Hematopoietic multipotent progenitor cell treated with erythropoietin and hydrocortisone succinate and interleukin-3 and kit ligand, for 4 days (in vitro differentiated cells): Measurements from ENCODE around the gene CHST15.
A peak's percentile ranks its signal among the peaks of the same experiment; 100 is the strongest.
"Not testable (repeated sequence)": the region's sequence is repeated elsewhere in the genome, so short reads cannot be mapped to it uniquely, and the experiment has no call there.

Experiments
- DNase-seq: peaks from one replicate; pipeline ENCODE4 v3.0.0-alpha.2; 2015

Gene CHST15

DNA sequence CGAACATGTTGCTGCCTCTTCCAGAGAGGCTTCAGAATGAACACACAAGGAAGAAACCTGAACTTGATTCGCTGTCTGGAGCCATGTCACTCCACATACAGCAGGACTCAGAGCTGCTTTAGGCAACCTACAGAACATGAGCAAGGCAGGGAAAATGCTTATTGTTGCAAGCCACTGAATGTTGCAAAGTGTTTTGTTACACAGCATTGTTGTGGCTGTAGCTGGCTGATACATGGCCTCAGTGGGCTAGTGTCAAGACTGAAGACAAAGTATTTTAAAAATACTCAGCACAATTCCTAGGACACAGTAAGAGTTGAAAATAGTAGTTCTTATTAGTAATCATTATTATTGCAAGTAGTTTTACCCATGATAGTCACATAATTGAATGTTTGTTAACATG, 3.1 kb upstream of the CHST15 start:
- DNase-seq: no peak

GRCh38 chr10:124095801-124096200, 2.4 kb upstream of the CHST15 start:
- not testable (repeated sequence) for DNase-seq

GRCh38 chr10:124095096-124095495, 1.7 kb upstream of the CHST15 start:
- no peak for DNase-seq

DNA sequence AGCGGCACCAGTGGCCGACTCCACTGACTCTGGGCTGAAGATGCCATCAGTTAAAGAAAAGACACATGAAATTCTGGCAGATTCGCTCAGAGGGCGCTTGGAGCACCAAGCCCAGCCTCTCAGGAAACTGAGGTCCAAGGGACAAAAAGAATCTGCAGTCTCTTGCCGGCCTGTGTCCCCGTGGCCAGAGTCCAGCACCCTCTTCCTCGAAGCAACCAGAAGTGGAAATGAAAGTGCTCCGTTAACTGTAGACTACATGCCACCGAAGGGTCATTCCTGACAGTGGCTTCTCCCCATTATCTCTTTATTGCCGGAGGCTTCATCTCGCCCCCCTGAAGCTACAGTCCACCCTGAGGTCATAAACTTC, 1.0 kb upstream of the CHST15 start:
- DNase-seq: no peak

DNA sequence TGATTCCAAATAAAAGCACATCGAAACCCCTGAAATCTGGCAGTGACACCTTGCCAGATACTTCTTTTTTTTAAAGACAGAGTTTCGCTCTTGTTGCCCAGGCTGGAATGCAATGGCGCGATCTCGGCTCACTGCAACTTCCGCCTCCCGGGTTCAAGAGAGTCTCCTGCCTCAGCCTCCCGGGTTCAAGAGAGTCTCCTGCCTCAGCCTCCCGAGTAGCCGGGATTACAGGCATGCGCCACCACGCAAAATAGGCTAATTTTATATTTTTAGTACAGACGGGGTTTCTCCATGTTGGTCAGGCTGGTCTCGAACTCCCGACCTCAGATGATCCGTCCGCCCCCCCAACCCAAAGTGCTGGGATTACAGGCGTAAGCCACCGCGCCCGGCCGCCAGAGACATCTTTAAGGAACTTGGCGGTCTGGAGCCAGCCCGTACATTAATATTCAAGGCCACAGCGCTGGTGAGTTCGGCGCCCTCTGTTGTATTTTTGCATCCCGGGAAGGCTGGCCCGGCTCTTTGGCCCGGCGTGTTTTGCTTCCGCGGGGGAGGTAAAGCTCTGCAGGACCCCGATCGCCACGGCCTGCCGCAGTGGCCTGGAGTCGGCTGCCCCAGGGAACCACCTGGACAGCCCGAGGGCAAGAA, 498 bp upstream of the CHST15 start:
- peak; percentile 38 for DNase-seq

DNA sequence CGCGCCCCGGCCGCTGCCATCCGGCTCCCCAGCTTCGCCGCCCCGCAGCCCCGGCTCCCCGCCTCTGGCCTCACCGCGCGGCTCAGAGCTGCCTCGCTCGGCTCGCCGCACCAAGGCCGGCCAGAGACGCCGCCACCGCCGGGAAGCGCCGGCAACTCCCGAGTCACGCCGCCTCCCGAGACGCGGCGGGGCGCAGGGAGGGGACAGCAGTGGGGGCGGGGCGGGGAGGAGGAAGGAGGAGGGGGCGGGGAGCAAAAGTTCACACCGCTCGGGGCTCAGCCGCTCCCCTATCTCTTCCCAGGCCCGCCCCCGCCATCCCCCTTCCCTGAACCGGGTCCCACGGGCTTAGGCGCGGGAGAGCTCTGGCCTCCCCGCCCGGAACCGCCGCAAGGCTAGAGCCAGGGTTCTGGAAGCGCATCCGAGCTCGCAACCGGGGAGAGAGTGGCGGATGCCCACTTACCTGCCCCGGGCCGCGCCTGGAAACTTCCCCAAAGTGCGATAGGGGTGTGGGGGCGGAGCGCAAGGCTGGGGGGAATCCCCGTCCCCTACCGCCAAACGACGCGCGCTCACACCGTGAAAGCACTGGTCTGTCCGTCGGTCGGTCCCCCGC, 1.0 kb downstream of the CHST15 start:
- peak; percentile 33 for DNase-seq

GRCh38 chr10:124091646-124092249, 1.6 kb downstream of the CHST15 start:
- peak; percentile 31 for DNase-seq

DNA sequence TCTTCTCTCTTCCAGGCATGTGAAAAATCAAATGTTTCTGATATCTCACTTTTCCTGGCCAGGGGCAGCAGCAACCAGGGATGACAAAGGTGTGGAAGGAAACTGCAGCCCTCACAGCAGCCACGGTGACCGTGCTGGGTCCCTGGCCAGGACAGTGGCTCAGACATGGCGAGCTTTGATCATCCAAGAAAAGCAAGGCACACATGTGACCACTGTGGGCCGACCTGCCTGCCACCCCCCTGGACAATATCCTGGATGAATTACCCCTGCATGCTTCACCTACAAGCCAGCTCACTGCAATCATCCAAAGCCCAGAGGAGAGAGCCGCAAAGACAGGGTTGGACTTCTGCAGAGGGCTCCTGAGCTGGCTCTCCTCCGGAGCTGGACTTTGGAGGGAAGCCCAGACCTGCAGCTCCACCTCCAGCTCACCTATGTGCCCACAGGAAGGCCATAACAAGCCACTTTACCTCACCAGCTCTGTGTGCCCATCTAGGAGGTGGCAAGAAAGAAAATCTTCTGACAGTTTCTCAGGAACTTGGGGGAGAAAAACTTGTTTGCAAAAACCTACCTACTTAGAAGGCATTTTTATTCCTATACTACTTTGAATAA, 2.7 kb downstream of the CHST15 start:
- no peak for DNase-seq

DNA sequence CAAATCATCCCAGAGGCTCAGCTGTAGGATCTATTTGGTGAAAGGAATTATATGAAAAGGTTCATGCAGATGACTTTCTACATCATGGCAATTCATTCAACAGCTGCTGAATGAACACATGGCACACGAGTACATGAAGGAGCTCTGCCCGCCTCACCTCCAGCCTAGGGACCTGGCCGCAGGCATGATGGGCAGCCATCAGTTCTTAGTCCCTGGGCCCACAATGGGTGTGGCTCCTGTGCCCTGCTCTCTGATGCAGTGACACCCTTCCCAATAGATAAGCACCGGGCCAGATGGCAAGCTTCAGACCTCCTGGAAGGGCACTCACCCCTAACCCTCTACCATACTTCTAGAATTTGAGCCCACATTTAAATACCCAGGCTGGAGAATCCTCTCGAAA, 3.5 kb downstream of the CHST15 start:
- DNase-seq: peak; percentile 21

DNA sequence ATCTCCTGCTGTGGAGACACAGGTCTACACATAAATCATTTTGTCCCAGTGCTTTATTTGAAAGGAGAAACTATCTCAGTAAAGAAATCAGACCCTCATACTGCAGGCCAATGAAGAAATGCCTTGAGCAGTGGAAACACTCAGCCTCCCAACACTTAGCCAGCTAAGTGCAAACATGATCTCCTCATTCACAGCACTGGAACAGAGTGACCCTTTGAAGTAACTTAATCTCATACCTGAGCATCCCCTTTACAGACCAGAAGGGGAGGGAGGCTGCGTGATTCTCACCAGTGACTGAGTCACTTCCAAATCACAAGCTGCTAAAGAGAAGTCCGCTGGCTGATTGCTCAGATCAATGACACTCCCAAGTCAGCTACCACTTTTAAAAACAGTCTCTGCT, 4.5 kb downstream of the CHST15 start:
- no peak for DNase-seq

- DNase-seq: no peak
These were observed 5.4 kb downstream of the CHST15 start for GRCh38 chr10:124087672-124088634.

DNA sequence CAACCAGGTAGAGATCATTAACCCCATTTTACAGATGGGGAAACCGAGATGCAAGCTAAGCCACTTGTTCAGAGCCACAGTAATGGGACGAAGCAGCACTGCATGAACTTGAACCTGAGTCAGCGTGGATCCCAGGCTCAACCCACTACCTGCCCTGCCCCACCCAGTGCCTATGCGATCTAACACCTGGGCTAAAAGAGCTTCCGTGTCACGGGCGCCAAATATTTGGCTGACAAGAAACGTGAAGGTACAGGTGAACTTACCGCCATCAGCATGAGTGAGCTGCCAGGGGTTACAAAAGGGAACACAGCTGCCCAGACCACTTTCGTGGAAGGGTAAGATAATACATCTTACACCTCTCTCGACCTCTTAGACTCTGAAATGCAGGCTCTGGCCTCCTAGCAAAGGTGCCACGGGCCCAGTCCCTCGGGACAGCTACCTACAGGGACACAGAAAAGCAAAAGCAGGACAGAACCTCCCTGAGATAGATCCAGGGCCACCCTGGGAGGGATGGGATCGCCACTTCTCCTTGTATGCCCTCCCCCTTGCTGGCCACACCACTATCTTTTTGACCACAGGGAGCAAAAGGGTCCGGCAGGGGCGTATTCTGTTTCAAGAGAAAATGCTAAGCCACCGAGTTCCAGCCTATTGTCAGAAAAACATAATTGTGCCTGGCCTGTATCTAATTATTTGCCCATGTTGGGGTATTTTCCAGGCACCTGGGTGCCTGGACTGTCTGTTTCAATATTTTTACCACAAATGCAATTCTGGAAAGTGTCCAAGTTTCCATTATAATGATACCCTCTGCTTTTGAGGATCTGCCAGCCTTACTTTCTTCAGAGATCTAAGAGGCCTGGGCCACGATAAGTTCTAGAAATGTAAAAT, 6.4 kb downstream of the CHST15 start:
- peak; percentile 14 for DNase-seq

DNA sequence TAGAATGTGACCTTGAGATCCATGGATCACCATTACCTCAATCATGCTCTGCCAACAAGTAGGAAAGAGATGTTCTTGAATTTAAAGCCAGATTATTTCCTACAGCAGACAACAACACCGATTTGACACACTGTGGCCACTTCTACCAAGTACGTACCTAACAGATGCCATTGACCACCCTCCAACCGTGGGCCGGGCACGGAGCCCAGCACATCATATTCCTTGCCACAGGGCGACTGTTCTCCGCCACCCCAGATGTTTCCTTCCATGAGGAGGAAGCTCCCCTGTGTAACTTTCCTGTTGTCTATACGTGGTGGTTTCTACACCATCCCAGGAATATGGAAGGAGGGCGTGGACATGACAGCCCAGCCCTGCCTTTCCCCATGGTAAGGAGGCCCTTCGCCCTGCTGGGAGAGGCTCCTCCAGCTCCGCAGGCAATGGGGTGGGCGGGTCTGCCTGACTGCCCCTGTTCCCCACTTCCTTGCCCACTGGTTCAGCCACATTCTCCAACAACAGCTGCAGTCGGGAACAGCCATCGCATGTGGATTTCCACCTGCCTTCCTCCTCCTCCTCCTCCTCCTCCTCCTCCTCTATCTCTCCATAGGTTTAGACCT, 7.2 kb downstream of the CHST15 start:
- DNase-seq: no peak

DNA sequence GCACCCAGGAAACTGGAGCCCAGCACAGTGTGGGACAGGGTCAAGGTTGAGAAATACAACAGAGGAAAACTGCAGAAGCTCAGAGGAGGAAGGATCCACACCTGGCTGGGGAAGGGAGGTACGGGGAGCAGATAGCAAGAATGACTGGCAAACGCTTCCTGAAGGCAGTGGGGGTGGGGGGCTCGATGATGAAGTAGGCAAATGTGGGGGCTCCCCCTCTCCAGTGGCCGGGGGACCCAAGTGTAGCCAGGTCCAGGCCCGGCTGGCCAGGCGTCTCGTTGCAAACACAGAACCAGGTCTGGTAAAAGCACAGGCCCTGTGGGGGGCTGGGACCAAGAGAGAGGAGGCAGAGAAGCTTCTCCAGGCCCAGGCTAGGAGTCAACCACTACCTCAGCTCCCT, 7.7 kb downstream of the CHST15 start:
- DNase-seq: no peak

- DNase-seq: no peak
These were observed 8.7 kb downstream of the CHST15 start for GRCh38 chr10:124084708-124085107.

DNA sequence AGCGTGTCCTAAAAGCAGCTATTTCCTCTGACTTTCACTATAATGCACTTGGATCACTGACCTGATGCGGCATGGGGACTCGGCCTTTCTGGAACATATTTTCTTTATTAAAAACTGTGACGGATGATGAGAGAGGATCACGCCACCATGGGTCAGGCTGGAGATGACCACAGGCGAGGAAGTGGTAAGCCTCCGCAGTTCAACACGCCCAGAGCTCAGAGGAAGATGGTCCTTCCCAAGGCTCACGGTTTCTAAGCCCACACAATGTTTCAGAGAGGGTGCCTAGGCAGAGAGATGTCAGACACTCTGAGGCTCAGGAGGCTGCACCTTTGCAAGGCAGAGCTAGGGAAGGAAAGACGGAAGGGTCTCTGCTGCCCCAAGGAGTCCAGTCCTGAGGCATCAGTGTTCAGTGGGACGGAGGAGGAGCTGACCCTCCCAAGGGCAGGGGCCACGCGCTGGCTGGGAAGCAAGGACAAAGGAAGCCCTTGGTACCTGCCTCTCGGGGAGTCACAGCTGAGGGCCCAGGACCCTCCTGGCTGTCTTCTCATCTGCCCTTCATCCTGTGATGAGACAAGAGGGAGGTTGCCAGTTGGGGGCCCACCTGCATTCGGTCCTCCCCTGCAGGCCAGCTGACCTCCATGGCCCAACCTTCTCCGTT, 9.5 kb downstream of the CHST15 start:
- no peak for DNase-seq

DNA sequence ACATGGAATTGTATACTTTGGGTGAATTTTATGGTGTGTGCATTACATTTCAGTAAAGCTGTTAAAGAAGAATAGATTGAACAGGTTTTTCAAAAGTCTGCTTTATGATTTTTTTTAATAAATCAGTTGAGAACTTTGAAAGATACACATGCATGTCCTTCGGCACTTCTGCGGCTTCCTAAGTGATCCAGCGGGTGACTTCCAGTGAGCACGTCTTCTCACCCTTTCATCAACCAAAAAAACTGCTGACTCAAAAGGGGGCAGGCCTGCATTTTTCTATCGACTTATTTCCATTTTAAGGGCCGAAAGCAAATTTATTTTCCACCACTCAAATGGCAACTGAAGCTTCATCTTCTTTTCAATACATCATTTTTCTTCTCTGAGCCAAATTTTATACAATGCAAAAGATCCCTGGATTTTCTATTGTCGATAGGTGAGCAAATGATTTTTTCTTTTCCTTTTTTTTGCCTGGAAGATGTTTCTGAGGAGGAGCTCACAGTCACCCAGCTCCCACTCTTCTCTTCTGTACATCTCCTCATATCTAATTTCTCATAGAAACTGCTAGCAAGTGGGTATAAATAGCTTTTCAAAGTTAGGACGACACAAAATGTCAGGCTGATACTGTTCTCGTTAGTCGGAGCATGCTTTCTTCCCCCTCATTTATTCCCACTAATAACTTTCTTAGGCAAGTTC, 10.2 kb downstream of the CHST15 start:
- DNase-seq: no peak

GRCh38 chr10:124082555-124082954, 10.8 kb downstream of the CHST15 start:
- DNase-seq: no peak

DNA sequence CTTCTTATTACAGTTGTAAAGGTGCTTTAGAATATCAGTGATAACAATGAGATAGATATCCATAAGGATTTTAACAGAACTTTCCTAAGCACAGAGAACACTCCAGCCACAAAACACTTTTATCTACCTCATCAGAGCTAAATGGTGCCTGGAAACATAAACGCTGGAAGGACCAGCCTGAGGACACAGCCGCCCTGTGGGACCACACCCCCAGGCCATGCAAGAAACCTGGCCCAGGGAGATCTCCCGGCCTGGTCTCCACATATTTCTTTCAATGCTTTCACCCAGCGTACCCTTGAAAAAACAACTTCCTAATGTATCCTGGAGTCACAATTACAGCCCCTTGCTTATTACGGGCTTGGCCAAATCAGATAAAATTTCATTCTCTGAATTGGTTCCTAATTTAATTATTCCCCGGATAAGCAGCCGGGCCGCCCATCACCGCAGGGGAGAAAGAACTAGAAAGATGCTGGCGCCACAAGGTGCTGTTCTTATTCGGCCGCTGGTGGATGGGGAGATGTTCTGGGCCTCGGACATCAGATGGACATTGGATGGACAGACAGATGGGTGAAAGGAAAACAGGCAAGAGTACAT, 11.8 kb downstream of the CHST15 start:
- no peak for DNase-seq

DNA sequence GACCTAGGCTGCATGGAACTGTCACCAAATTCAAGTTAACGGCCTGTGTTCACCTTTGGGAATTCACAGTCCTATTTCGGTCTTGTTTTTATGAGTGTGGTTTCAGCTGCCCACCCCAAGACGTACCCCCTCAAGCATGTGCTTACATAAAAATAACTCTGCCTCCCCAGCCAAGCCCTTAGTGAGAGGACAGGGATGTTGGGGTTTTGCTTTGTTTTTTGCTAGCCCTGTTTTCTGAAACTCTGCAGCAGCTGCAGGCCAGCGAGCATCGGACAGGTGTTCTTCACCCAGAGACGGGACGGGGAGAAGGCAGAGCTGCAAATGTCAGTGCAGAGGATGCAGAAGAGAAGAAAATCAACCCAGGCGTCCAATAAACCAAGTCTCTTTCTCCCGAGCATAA, 13.5 kb downstream of the CHST15 start:
- DNase-seq: no peak
